Mesothelial cell of epicardium (in vitro differentiated cells): ENCODE data around the gene GSE1. TPM values are rescaled to one million over a fixed set of nuclear protein-coding genes. Genes with fewer than 3 reads are reported as not detected.

Source experiments
- DNase-seq, 2 experiments: peaks; one replicate each; pipeline ENCODE4 v3.0.0; 2021; ENCODE audit warnings: low spot score in 2 of 2; ENCODE audit not compliant: unreplicated experiment in 2 of 2
- H3K27ac Mint-ChIP-seq: 2 replicates; pipeline ENCODE4 v1.8.0; 2021; ENCODE audit warnings: mixed read lengths
- H3K27me3 Mint-ChIP-seq: 2 replicates; pipeline ENCODE4 v1.8.0; 2021; ENCODE audit warnings: low read depth, mixed read lengths
- H3K36me3 Mint-ChIP-seq: 2 replicates; pipeline ENCODE4 v1.8.0; 2021; ENCODE audit warnings: mixed read lengths
- H3K4me1 Mint-ChIP-seq: 2 replicates; pipeline ENCODE4 v1.8.0; 2021; ENCODE audit warnings: mixed read lengths
- H3K4me3 Mint-ChIP-seq: 2 replicates; pipeline ENCODE4 v1.8.0; 2021; ENCODE audit warnings: mild to moderate bottlenecking, moderate library complexity, mixed read lengths
- H3K9me3 Mint-ChIP-seq: 2 replicates; pipeline ENCODE4 v1.8.0; 2021; ENCODE audit warnings: mixed read lengths
- total RNA-seq: library from RNA; stranded (reverse); gene quantifications from 3 replicates; pipeline ENCODE4 v1.2.1, GENCODE V29; 2021
- TF ChIP-seq, protein P1 (sequence below): fragments of 200-600 bp; sonication (generic); IDR thresholded peaks from one replicate; pipeline ENCODE4 v1.5.0; 2021; ENCODE audit warnings: antibody characterized with exemption; ENCODE audit not compliant: unreplicated experiment

Gene GSE1
- total RNA-seq, 1 donor from 2014 or later = 218 TPM

DNA sequence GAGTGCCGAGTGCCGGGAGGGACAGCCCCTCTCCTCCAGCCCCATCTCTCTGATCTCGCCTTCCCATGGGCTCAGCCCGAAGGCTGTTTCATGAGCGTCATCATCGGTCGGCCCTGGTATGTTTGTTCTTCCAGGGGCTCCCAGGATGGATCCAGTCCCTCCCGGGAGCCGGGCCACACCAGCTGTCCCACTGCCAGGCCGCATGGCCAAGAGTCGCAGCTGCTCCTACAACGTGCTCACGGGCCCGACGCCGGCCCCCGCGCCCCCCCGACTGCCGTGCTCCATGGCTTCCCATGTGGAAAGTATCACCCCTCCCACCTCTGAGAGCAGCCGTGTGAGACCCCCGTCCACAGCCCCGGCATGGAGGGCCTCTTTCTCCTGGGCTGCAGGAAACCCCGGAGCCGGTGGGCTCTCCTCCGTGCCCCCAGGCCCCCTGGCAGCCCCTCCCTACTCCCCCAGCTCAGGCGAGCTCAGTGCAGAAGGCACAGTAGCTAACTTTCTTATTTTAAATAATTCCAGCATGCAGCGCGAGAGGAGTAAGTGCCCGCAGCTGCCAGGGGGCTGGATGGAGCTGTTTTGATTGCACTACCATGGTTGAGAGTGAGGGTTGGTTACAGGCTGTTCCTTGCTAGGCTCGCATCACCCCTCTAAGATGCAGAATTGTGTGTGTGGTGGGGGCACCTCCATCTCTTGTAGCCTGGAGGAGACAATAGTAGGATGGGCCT, 26.6 kb upstream of the GSE1 start:
- DNase-seq = no peak
- Mint-ChIP-seq H3K36me3 (no peaks in the 10 kb centered on the region), H3K4me3 (no peak overlapping the region), H3K9me3 (no peaks in the 10 kb centered on the region), H3K4me1 (peaks cover 55% of the 10 kb centered on the region), H3K27ac (no peak overlapping the region), H3K27me3 (no peaks in the 10 kb centered on the region)
- TF ChIP-seq, protein P1, sequence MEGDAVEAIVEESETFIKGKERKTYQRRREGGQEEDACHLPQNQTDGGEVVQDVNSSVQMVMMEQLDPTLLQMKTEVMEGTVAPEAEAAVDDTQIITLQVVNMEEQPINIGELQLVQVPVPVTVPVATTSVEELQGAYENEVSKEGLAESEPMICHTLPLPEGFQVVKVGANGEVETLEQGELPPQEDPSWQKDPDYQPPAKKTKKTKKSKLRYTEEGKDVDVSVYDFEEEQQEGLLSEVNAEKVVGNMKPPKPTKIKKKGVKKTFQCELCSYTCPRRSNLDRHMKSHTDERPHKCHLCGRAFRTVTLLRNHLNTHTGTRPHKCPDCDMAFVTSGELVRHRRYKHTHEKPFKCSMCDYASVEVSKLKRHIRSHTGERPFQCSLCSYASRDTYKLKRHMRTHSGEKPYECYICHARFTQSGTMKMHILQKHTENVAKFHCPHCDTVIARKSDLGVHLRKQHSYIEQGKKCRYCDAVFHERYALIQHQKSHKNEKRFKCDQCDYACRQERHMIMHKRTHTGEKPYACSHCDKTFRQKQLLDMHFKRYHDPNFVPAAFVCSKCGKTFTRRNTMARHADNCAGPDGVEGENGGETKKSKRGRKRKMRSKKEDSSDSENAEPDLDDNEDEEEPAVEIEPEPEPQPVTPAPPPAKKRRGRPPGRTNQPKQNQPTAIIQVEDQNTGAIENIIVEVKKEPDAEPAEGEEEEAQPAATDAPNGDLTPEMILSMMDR = no peak

DNA sequence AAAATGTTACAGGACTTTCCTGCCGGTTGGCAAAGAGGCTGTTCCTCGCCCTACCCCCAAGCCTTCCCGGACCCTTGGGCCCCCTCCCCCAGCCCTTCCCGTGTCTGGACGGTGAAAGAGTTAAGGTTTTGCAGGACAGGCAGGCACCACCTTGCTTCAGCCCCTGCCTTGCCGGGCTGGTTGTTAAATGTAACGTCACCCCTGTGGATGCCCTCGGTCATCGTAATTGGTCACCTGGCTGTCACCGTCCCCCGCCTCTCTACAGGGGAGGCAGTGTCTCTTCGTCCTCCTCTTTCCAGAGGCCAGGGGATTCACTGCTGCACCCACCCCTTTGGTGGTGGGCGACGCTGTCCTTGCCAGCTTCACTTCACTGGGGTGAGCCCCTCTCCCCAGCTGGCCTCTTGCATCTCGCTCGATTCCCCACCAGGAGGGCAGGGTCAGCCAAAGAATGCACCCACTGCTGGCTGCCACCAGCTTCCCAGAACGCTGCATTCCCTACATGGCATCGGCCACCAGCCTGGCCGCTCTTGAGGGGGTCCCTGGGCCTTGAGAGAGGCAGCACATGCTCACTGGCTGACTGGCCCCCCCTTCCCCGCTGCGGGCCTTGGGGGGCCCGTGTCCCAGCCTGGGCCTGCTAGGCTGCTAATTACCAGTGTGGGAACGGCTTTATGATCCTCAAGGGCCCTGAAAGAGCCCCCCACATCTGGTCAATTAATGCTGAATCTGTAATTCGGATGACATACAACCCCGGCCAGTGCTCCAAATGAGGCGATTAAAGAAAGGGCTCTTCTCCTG, 25.2 kb upstream of the GSE1 start:
- Mint-ChIP-seq H3K4me3 (no peak overlapping the region), H3K27ac (peak overlapping the region; percentile 45), H3K36me3 (peaks cover 3% of the 10 kb centered on the region), H3K27me3 (no peaks in the 10 kb centered on the region), H3K4me1 (peaks cover 48% of the 10 kb centered on the region), H3K9me3 (no peaks in the 10 kb centered on the region)
- TF ChIP-seq, protein P1 = no peak
- DNase-seq = no peak

DNA sequence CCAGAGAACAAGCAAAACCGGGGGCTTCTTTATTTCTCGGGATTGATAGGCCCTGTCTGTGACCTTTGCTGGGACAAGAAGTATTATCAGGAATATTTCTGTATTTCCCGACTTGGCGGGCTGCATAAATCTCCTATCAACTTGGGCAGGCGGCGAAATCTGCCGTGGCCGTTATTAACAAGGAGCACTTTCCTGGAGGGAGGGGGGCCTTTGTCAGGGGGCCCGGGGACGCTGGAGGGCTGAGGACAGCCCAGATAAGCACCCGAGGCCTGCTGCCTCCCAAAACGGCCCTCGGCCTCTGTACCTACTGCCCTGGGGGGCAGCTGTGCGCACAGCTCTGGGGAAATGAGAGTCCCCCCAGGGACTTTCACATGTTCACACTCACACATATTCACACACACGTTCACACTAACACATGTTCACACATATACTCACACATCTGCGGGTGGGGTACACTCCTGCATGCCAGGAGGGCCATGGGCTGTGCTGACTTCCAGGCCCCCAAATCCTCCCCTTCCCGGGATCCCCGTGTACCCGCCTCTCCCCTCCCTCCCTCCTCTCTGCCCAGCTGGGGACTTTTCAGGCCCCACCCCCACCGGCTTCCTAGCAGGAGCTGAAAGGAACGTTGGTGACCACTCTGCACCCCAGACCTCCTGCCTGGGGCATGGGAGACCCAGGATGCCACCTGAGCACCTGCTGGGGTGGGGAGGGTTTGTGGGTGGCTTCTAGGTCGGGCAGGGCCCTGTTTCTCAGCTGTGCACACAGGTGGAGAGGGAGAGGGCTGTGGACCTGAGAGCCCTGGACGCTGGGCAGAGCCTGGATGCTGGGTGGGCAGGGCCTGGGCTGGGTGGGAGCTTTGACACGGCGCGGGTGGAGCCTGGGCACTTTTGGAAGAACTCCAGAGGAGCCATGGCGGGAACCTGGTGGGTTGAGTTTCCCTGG, 24.3 kb upstream of the GSE1 start:
- no peak for DNase-seq
- TF ChIP-seq, protein P1 = no peak
- H3K27ac Mint-ChIP-seq = peak overlapping the region; percentile 45
- H3K9me3 Mint-ChIP-seq = no peaks in the 10 kb centered on the region
- peaks cover 43% of the 10 kb centered on the region for H3K4me1 Mint-ChIP-seq
- no peaks in the 10 kb centered on the region for H3K27me3 Mint-ChIP-seq
- peaks cover 3% of the 10 kb centered on the region for H3K36me3 Mint-ChIP-seq
- H3K4me3 Mint-ChIP-seq = no peak overlapping the region

DNA sequence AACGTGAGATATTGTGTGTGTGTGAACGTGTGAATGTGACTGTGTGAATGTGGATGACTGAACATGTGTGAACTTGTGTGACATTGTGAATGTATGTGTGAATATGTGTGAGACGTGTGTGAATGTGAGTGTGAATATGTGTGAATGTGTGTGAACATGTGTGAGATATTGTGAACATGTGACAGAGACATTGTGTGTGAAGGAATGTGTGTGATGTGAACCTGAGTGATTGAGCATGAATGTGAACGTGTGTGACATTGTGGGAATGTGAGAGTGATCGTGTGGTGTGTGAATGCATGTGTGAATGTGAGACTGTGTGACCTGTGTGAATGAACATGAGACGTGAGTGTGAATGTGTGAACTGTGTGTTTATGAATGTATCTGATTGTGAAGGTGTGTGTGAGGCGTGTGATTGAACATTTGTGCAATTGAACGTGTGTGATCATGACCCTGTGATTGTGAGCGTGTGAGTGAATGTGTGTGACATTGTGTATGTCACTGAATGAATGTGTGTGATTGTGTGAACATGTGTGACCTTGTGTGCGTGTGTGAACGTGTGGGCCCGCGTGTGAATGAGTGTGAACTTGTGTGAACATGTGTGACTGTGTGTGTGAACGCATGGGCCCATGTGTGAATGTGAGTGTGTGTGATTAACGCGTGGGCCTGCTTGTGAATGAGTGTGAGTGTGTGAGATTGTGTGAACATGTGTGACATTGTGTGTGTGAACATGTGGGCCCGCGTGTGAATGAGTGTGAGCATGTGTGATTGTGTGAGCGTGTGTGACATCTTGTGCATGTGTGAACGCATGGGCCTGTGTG, 23.2 kb upstream of the GSE1 start:
- TF ChIP-seq, protein P1 = no peak
- Mint-ChIP-seq H3K9me3 (no peaks in the 10 kb centered on the region), H3K4me3 (no peak overlapping the region), H3K27ac (no peak overlapping the region), H3K36me3 (peaks cover 3% of the 10 kb centered on the region), H3K27me3 (no peaks in the 10 kb centered on the region), H3K4me1 (peaks cover 39% of the 10 kb centered on the region)
- no peak for DNase-seq

DNA sequence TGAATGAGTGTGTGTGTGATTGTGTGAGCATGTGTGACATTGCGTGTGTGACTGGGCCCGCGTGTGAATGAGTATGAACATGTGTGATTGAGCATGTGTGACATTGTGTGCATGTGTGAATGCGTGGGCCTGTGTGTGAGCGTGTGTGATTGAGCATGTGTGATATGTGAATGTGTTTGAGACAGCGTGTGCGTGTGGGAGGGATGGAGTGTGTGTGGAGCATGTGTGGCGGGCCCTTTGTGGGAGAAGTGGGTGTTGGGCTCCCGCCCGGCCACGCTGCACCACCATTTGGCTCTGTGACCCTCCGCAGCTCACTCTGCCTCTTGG, 22.7 kb upstream of the GSE1 start:
- Mint-ChIP-seq H3K9me3 (no peaks in the 10 kb centered on the region), H3K4me3 (no peak overlapping the region), H3K27ac (no peak overlapping the region), H3K4me1 (peaks cover 39% of the 10 kb centered on the region), H3K27me3 (no peaks in the 10 kb centered on the region), H3K36me3 (peaks cover 3% of the 10 kb centered on the region)
- TF ChIP-seq, protein P1 = no peak
- no peak for DNase-seq
